HL-60 (cell line): ENCODE data around the gene CDC7.

ENCODE experiments used
- DNase-seq, 2 experiments: peaks; one replicate each; pipeline ENCODE4 v3.0.0-alpha.2; 2010 to 2020; ENCODE audit warnings: low read depth in 1 of 2, low spot score in 1 of 2
- H3K27ac ChIP-seq: fragments of 250-450 bp; sonication (Bioruptor Pico); replicated peaks from 2 replicates; pipeline ENCODE4 v1.5.1; 2020; ENCODE audit warnings: mild to moderate bottlenecking, moderate library complexity
- H3K27me3 ChIP-seq: fragments of 250-450 bp; sonication (Bioruptor Pico); 2 replicates; pipeline ENCODE4 v1.5.1; 2021; ENCODE audit warnings: mild to moderate bottlenecking, moderate library complexity; ENCODE audit not compliant: insufficient read depth, poor library complexity, severe bottlenecking
- H3K4me3 ChIP-seq: replicated peaks from 2 replicates; pipeline ENCODE4 v1.5.1; 2011; ENCODE audit warnings: mild to moderate bottlenecking, control low read depth, low read length; ENCODE audit not compliant: insufficient read depth
- CTCF ChIP-seq: IDR thresholded peaks from one replicate; pipeline ENCODE4 v1.5.1; 2011; ENCODE audit warnings: low read length, control low read depth, inconsistent platforms; ENCODE audit not compliant: insufficient read depth
- GABPA ChIP-seq: IDR thresholded peaks from 2 replicates; pipeline ENCODE4 v1.6.1; 2012; ENCODE audit warnings: low read depth
- POLR2AphosphoS5 ChIP-seq: IDR thresholded peaks from 2 replicates; pipeline ENCODE4 v1.6.1; 2012; ENCODE audit warnings: low read depth
- REST ChIP-seq: IDR thresholded peaks from 2 replicates; pipeline ENCODE4 v1.6.1; 2012; ENCODE audit warnings: low read depth; ENCODE audit not compliant: insufficient replicate concordance
- SPI1 ChIP-seq: IDR thresholded peaks from 2 replicates; pipeline ENCODE4 v1.6.1; 2012; ENCODE audit warnings: low read depth, mild to moderate bottlenecking, borderline replicate concordance

The CDC7 gene

GRCh38 chr1:91569411-91570119 lies 68.9 kb downstream of the CDC7 start:
- H3K27me3 ChIP-seq = peaks cover 3% of the 10 kb centered on the region
- TF ChIP-seq SPI1 (no peak), POLR2AphosphoS5 (no peak), REST (no peak), GABPA (no peak), CTCF (no peak)
- H3K27ac ChIP-seq = no peak overlapping the region
- H3K4me3 ChIP-seq = no peak overlapping the region
- no peak for DNase-seq

- no peak for TF ChIP-seq POLR2AphosphoS5
- no peak for TF ChIP-seq REST
- TF ChIP-seq SPI1 = no peak
- no peak for TF ChIP-seq CTCF
- TF ChIP-seq GABPA = no peak
- peaks cover 3% of the 10 kb centered on the region for H3K27me3 ChIP-seq
- no peak for DNase-seq
- no peak overlapping the region for H3K27ac ChIP-seq
- H3K4me3 ChIP-seq = no peak overlapping the region
Measured at GRCh38 chr1:91570120-91570448, 69.4 kb downstream of the CDC7 start.

- no peak for DNase-seq
- Histone ChIP-seq H3K27ac (no peak overlapping the region), H3K27me3 (peaks cover 3% of the 10 kb centered on the region), H3K4me3 (no peak overlapping the region)
- TF ChIP-seq CTCF (no peak), POLR2AphosphoS5 (no peak), GABPA (no peak), REST (no peak), SPI1 (no peak)
Measured at GRCh38 chr1:91572044-91572443, 71.4 kb downstream of the CDC7 start.
